ENCODE data around the gene KCNMA1.

DNA sequence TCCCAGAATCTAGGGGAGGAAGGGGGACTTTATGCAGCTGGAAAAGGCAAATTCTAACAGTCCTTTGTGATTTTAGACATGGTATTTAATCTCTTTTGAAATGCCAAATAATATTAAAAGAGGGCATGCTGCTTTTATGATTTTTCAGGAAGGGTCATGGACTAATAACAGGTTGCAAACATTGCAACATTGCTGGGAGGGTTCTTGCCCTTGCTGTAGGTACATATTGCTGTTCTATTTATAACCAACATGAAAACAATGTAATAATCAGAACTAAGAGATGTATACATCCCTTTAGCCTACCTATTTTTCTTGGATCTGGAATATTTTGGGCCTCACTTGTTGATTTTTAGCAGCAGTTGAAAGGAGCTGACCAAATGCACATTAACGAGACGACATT is 411.6 kb downstream of the KCNMA1 start:
- TF ChIP-seq CTCF (IDR thresholded peaks at IDR 0.05) (no peak), POLR2A (IDR thresholded peaks at IDR 0.05) (no peak), POLR2AphosphoS5 (IDR thresholded peaks at IDR 0.05) (no peak)
